GM18505 (cell line): ENCODE data around the gene FRAS1.
"Not testable (repeated sequence)": the region's sequence is repeated elsewhere in the genome, so short reads cannot be mapped to it uniquely, and the experiment has no call there.

ENCODE experiments used
- ATAC-seq: cut with Tn5 transposase; IDR thresholded peaks from one replicate; pipeline ENCODE4 v1.9.1; 2021; ENCODE audit not compliant: unreplicated experiment
- POLR2A ChIP-seq: IDR thresholded peaks from 4 replicates; pipeline ENCODE4 v1.6.1; 2011; ENCODE audit warnings: borderline replicate concordance; ENCODE audit not compliant: insufficient read depth, insufficient read length; ENCODE audit errors: extremely low read depth

The FRAS1 gene

GRCh38 chr4:78265006-78265405 lies 207.9 kb downstream of the FRAS1 start:
- ATAC-seq: no peak
- TF ChIP-seq POLR2A: no peak

DNA sequence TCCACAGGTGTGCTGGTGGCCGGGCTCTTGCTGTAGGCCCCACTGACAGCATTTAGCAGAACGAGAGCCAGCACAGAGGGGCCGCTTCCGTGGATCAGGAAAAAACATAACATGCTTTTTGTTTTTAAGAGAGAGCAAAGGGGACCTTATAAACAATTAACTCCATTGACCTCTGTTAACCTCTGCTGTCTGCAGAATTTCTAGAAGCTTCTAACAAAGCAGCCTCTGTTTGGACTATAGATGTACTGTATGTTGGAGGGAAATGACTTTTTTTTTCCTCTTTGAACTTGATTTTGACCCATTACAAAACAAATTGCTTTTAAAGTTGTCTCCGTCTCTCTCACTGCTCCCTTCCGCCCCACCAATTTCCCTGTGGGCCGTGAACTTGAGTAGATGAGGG lies 210.7 kb downstream of the FRAS1 start:
- no peak for ATAC-seq
- TF ChIP-seq POLR2A: no peak

- no peak for TF ChIP-seq POLR2A
- no peak for ATAC-seq
Observed at GRCh38 chr4:78268597-78268996, 211.5 kb downstream of the FRAS1 start.

GRCh38 chr4:78275450-78275849 lies 218.3 kb downstream of the FRAS1 start:
- ATAC-seq: not testable (repeated sequence)

- no peak for TF ChIP-seq POLR2A
- ATAC-seq: no peak
Observed at GRCh38 chr4:78286281-78286680, 229.2 kb downstream of the FRAS1 start.

DNA sequence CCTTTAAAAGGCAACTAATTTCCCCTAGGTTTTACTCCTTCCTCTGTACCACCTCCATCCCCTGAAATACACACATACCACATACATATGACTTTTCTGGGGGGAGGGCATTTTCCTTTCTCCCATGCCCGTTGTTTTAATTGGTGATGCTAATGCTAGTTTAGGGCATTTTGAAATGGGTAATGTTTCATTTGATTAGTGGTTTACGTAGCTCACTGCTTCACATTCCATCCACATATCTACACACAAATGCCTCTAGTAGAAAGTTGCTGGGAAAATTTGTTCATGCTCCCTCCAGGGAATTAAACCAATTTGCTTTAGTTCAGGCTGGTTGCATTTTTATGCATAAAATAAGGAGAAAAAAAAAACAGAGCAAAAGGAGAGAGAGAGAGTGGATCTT lies 231.2 kb downstream of the FRAS1 start:
- ATAC-seq: no peak
- no peak for TF ChIP-seq POLR2A

- TF ChIP-seq POLR2A: no peak
- ATAC-seq: no peak
Observed at GRCh38 chr4:78291277-78291676, 234.2 kb downstream of the FRAS1 start.

DNA sequence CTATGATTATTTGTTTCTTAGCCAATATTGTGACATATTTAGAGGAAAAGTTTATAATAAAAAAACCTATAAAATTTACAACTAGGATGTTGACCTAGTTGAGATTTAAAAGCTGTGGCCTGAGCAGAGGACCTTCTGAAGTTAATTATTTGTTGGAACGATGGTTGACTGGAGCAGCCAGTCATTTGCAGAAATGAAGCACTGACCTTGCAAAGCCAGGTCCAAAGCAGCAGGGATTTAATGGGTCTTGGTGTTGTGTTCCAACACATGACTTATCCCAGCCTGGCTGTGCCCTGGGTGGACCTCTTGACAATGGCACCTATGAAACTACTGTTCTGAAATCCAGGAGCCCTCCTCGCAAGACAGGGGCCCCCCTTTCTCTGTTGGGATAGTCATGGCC lies 235.2 kb downstream of the FRAS1 start:
- ATAC-seq: no peak
- TF ChIP-seq POLR2A: no peak

- ATAC-seq: no peak
- TF ChIP-seq POLR2A: no peak
Observed at GRCh38 chr4:78292856-78293255, 235.7 kb downstream of the FRAS1 start.

- no peak for TF ChIP-seq POLR2A
- ATAC-seq: no peak
Observed at GRCh38 chr4:78293348-78293747, 236.2 kb downstream of the FRAS1 start.

GRCh38 chr4:78293821-78294301 lies 236.7 kb downstream of the FRAS1 start:
- no peak for TF ChIP-seq POLR2A
- ATAC-seq: no peak

DNA sequence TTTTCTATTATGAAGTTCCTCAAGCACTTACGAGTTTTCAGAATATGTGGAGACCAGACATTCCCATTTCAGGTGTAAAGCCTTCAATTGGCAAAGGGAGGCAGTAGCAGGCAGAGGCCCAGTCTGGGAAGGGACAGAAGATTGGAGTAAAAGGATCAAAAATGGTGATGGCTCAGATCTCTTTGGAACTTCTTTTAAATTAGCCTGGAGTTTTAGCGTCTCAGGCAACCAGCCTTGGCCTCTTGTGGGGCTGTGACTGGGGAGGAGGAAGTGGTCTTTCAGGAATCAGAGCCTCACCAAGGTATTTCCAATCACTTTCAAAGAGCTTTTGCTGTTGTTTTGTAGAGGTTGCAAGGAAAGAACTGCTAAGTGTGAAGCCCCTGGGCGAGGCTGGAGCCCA lies 239.1 kb downstream of the FRAS1 start:
- no peak for ATAC-seq
- TF ChIP-seq POLR2A: no peak

- no peak for TF ChIP-seq POLR2A
- ATAC-seq: no peak
Observed at GRCh38 chr4:78297116-78297800, 240.1 kb downstream of the FRAS1 start.

DNA sequence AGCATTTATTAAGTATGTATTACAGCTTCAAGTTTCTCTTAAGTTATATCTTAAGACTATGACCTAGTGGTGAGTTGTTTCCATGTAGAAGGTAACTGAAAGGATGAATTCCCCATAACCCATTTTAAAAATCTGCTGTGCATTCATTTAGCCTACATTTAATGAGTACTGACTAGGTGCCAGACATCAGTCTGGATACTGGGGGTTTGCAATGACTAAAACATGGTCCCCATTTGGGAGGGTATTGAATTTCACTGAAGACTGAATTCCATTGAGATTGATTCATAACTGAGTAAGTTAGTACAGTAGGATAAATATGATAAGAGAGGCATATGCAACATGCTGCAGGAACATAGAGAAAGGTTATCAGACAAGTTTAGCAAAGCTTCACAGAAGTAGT lies 241.5 kb downstream of the FRAS1 start:
- ATAC-seq: no peak
- no peak for TF ChIP-seq POLR2A

DNA sequence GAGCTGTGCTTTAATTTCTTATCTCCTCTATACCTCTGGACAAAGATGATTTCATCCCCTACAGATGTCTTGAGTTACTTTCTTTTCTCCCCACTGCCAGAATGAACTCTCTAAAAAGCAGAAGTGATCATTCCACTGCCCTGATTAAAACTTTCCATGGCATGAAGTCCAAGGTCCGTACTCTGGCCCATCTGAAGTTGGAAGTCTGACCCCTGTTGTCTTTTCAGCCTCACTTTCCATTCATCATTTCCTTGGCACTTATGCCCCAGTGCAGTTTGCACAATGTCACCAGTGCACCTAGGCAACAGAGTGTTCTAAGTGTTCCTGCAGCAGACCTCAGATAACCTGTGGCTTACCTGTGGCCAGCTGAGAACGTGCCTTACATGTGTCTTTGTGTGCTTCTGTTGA lies 242.4 kb downstream of the FRAS1 start:
- no peak for TF ChIP-seq POLR2A
- no peak for ATAC-seq

GRCh38 chr4:78307263-78307662 lies 250.1 kb downstream of the FRAS1 start:
- ATAC-seq: not testable (repeated sequence)
